ENCODE data around the gene USP34. TPM values are rescaled to one million over a fixed set of nuclear protein-coding genes. Genes with fewer than 3 reads are reported as not detected.
"Not testable (repeated sequence)": the region's sequence is repeated elsewhere in the genome, so short reads cannot be mapped to it uniquely, and the experiment has no call there.

The USP34 gene
- polyA plus RNA-seq, 3 donors = 111 to 154 (median 132) TPM

GRCh38 chr2:61434314-61434713 lies 36.6 kb downstream of the USP34 start:
- no peak for DNase-seq

GRCh38 chr2:61433606-61434005 lies 37.3 kb downstream of the USP34 start:
- DNase-seq = no peak

GRCh38 chr2:61432990-61433389 lies 37.9 kb downstream of the USP34 start:
- DNase-seq = no peak

- DNase-seq = no peak
Observed at GRCh38 chr2:61431345-61431744, 39.5 kb downstream of the USP34 start.

- no peak for DNase-seq
Observed at GRCh38 chr2:61426267-61426897, 44.5 kb downstream of the USP34 start.

- no peak for DNase-seq
Observed at GRCh38 chr2:61425605-61426155, 45.2 kb downstream of the USP34 start.

GRCh38 chr2:61423714-61424113 lies 47.2 kb downstream of the USP34 start:
- DNase-seq = no peak

GRCh38 chr2:61421611-61422010 lies 49.3 kb downstream of the USP34 start:
- DNase-seq = no peak

- no peak for DNase-seq
Observed at GRCh38 chr2:61420991-61421544, 49.8 kb downstream of the USP34 start.

GRCh38 chr2:61419570-61419969 lies 51.3 kb downstream of the USP34 start:
- no peak for DNase-seq

GRCh38 chr2:61419129-61419528 lies 51.8 kb downstream of the USP34 start:
- no peak for DNase-seq

- DNase-seq = no peak
Observed at GRCh38 chr2:61416871-61417645, 53.8 kb downstream of the USP34 start.

GRCh38 chr2:61415265-61415664 lies 55.6 kb downstream of the USP34 start:
- no peak for DNase-seq

- DNase-seq = no peak
Observed at GRCh38 chr2:61414674-61415073, 56.2 kb downstream of the USP34 start.

- no peak for DNase-seq
Observed at GRCh38 chr2:61411109-61411508, 59.8 kb downstream of the USP34 start.

GRCh38 chr2:61410185-61410584 lies 60.7 kb downstream of the USP34 start:
- no peak for DNase-seq

- no peak for DNase-seq
Observed at GRCh38 chr2:61405813-61406212, 65.1 kb downstream of the USP34 start.

GRCh38 chr2:61404438-61404837 lies 66.4 kb downstream of the USP34 start:
- DNase-seq = no peak

- DNase-seq = no peak
Observed at GRCh38 chr2:61398413-61398812, 72.5 kb downstream of the USP34 start.

- DNase-seq = no peak
Observed at GRCh38 chr2:61396005-61396404, 74.9 kb downstream of the USP34 start.

- DNase-seq = not testable (repeated sequence)
Observed at GRCh38 chr2:61387588-61387987, 83.3 kb downstream of the USP34 start.

GRCh38 chr2:61380882-61381197 lies 90.0 kb downstream of the USP34 start:
- DNase-seq = not testable (repeated sequence)

Data from renal pelvis (tissue), 4 donors.